Measurements from ENCODE around the gene ARL13B.
"Not testable (repeated sequence)": the region's sequence is repeated elsewhere in the genome, so short reads cannot be mapped to it uniquely, and the experiment has no call there.

Gene ARL13B

DNA sequence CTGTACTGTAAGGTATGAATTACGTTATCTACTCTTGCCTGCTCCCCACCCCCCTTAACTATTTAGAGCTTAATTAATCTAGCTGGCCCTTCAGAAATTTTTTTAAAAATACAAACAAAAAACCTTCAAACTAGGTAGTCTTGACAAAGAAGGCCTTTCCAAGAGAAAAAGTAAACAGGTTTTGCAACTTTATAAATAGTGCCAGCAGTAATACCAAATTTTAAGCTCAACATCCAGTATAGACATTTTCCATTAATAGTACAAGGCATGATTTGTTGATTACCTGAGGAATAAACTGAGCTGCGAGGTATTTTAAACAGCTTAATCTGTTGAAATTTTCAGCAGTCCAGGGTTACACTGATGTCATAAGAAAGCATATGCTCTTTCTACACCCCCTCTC is 28.3 kb downstream of the ARL13B start:
- TF ChIP-seq JUND (IDR thresholded peaks at IDR 0.05; ENCODE audit: low read depth): no peak
- DNase-seq (ENCODE audit: low read depth in 1 of 2, low spot score in 1 of 2): no peak
- in situ Hi-C loops (cut with HindIII; ENCODE audit: low pct_unique_long_range_greater_than_20kb, low sequenced_read_pairs): no loop called here

DNA sequence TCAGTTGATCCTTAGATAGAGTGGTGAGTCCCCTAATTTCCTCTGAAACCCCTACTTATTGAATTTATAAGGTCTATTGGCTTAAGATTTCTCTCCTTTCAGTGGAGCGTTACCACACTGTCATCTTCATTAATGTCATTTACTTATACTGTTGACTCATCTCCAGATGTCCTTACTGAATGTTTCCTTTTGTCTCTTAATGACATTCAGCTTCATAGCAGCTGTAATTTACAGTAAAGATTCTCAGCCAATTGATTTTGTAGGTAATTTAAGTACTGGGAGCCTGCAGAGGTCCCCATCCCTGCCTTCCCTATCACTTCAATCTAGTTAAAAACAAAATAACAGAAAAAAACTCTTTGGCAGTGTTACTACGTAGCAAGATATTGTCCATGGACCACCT is 29.7 kb downstream of the ARL13B start:
- TF ChIP-seq JUND (IDR thresholded peaks at IDR 0.05; ENCODE audit: low read depth): no peak
- in situ Hi-C loops (cut with HindIII; ENCODE audit: low pct_unique_long_range_greater_than_20kb, low sequenced_read_pairs): no loop called here
- DNase-seq (ENCODE audit: low read depth in 1 of 2, low spot score in 1 of 2): no peak

DNA sequence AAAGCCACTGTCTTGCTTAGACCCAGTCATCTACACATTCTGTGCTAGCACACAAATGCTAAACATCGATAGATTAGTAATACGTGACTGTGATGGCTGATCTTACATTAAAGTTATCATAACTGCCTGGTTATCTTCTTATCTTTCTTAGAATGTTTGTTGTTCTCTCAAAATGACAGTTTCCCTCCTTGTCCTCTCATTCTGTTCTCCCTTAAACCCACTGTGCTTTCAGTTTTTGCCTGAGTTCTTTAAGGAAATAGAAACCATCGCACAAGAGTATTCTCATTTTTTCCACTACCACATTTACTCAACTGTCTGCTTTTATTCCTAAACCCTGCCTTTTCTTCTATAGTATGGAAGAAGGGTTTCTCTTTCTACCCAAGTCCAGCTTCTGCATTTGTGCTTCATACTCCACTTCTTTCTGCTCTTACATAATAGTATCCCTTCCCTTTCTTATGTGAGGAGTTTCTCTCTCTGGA is 31.3 kb downstream of the ARL13B start:
- in situ Hi-C loops (cut with HindIII; ENCODE audit: low pct_unique_long_range_greater_than_20kb, low sequenced_read_pairs): no loop called here
- no peak for DNase-seq (ENCODE audit: low read depth in 1 of 2, low spot score in 1 of 2)
- no peak for TF ChIP-seq JUND (IDR thresholded peaks at IDR 0.05; ENCODE audit: low read depth)

DNA sequence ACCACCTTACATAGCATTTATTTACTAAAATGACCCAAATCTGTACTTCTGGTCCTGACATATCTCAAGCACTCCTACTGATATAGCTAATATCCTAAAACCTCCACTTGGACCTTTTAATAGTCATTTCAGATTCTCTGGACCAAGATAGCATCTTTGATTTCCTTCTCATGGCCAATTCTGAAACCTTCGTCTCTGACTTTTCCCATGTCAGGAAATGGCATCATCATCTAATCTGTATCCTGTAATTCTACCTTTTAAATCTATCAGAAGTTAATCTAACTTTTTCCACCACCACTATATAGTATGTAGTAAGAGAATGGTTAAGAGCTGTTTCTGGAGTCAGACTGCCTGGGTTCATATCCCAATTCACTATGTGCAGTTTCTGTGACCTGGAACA is 32.2 kb downstream of the ARL13B start:
- no peak for DNase-seq (ENCODE audit: low read depth in 1 of 2, low spot score in 1 of 2)
- no peak for TF ChIP-seq JUND (IDR thresholded peaks at IDR 0.05; ENCODE audit: low read depth)
- in situ Hi-C loops (cut with HindIII; ENCODE audit: low pct_unique_long_range_greater_than_20kb, low sequenced_read_pairs): no loop called here

DNA sequence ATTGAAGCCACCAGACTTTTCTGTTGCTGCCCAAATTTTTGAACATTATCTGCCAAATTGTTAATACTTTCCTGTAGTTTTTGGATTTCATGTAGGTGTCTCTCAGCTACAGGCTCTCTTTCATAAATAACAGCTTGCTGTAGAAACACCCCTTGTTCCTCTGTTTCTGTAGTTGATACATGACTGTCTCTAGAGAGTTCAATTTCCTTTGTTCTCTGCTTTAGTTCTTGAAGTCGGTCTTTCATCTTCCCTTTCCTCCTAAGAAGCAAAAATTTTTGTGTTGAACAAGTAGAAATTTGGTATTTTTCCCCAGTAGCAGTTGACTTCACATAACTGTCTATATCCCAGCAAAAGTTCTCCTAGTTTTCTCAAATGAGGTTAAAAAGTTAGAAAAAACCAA is 35.1 kb downstream of the ARL13B start:
- no peak for TF ChIP-seq JUND (IDR thresholded peaks at IDR 0.05; ENCODE audit: low read depth)
- in situ Hi-C loops (cut with HindIII; ENCODE audit: low pct_unique_long_range_greater_than_20kb, low sequenced_read_pairs): no loop called here
- DNase-seq (ENCODE audit: low read depth in 1 of 2, low spot score in 1 of 2): no peak

DNA sequence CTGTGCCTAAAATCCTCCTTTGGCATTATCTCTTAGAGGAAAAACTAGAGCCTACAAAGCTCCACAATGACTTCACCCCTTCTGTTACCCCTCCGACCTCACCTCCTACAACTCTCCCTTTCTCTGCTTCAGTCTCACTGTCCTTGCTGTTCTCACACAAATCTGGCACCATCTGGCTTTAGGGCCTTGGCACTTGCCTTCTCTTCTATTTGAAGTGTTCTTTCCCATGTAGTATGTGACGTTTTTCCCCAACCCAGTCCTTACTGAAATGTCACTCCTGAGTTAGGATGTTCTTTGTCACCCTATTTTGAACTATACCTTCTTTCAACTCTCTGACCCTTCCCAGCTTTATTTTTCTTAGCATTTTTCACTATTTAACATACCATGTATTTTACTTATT is 39.7 kb downstream of the ARL13B start:
- DNase-seq (ENCODE audit: low read depth in 1 of 2, low spot score in 1 of 2): no peak
- no peak for TF ChIP-seq JUND (IDR thresholded peaks at IDR 0.05; ENCODE audit: low read depth)
- in situ Hi-C loops (cut with HindIII; ENCODE audit: low pct_unique_long_range_greater_than_20kb, low sequenced_read_pairs): no loop called here

DNA sequence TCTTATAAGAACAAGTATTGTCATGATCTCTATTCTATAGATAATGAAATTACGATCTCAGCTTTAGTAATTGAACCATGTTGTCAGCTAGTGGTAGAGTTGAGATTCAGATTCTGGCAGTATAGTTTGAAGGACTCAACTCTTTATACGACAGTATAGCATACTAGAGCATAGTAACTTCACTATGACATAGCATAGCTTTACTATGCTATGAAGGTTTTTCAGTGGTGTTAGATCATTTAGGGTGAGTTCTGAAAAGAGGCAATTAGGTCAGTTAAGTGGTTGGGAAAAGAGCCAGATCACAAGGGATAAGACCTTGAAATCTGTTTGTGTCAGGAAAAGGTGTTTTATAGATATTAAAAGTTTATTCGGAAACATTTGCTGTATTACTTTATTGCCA is 40.3 kb downstream of the ARL13B start:
- in situ Hi-C loops (cut with HindIII; ENCODE audit: low pct_unique_long_range_greater_than_20kb, low sequenced_read_pairs): no loop called here
- TF ChIP-seq JUND (IDR thresholded peaks at IDR 0.05; ENCODE audit: low read depth): no peak
- no peak for DNase-seq (ENCODE audit: low read depth in 1 of 2, low spot score in 1 of 2)

DNA sequence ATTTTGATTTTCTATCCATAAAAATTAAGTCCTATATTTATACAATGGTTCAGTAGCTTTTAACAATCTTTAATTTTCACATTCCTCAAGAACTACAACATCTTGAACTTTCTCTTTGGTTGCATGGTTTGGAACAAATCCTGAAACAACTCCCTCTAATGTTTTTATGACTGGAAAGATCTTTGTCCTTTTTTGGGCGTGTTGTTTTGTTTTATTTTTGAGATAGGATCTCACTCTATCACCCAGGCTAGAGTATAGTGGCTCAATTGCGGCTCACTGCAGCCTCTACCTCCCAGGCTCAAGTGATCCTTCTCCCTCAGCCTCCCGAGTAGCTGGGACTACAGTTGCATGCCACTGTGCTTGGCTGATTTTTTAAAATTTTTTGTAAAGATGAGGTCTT is 44.4 kb downstream of the ARL13B start:
- DNase-seq (ENCODE audit: low read depth in 1 of 2, low spot score in 1 of 2): no peak
- in situ Hi-C loops (cut with HindIII; ENCODE audit: low pct_unique_long_range_greater_than_20kb, low sequenced_read_pairs): no loop called here
- TF ChIP-seq JUND (IDR thresholded peaks at IDR 0.05; ENCODE audit: low read depth): no peak

DNA sequence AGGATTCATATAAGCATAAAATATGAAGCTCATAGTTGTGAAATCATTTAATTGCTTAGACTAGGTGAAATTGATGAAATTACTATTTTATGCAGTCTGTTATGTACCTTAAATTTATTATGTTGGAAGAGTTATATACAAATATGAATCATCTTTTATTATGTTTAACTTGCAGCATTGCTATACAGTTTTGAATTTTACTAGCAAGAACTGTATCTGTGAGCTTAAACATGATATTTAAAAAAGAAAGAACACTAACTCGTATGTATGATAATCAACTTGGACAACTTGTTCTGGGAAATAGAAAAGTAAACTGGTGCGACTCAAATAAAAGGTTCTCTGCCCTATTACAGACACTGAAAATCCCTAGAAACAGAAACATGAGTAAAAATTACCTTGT is 46.7 kb downstream of the ARL13B start:
- no peak for DNase-seq (ENCODE audit: low read depth in 1 of 2, low spot score in 1 of 2)
- no peak for TF ChIP-seq JUND (IDR thresholded peaks at IDR 0.05; ENCODE audit: low read depth)
- in situ Hi-C loops (cut with HindIII; ENCODE audit: low pct_unique_long_range_greater_than_20kb, low sequenced_read_pairs): no loop called here

DNA sequence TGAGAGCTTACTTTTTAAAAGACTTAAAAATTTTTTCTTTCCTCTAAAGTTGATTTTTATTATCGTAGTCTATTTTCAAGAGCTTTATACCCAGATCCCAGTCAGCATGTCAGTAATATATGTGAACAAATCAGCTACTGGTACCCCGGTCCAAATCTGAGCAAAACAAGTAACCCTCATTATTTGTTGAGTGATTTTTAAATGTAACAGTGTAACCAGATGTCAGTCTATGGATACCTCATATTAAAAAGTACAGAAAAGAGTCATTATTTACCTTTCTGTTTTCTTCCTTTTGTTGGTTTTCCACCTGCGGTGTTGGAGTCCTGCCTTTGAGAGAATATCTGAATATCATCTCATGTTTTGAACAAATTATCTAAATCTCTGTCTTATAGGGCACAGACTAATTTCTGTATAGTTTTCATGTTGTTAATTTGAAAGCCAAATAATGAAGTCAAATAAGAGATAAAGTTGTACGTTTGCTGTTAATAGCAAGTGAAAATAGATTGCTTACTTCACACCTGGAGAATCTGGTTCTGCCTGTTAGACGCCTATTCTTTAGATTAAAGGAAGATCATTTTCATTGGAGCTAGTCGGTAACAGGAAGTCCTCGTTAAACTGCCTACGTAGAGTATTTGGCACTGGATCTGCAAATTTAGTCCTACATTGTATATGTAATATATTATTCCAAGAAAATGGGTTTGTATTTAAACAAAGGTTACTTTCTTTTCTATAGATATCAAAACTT is 48.3 kb downstream of the ARL13B start, which contains the start of gene STX19:
STX19 (minus strand) TSS at position 505 of the 745 bp plus-strand sequence. CDS start 13,328 bp downstream, outside the sequence.
- in situ Hi-C loops (cut with HindIII; ENCODE audit: low pct_unique_long_range_greater_than_20kb, low sequenced_read_pairs): no loop called here
- peak; percentile 68; the same call in 1 of the 2 replicates for TF ChIP-seq JUND (IDR thresholded peaks at IDR 0.05; ENCODE audit: low read depth)
- DNase-seq (ENCODE audit: low read depth in 1 of 2, low spot score in 1 of 2): peak; percentile 55 to 89

DNA sequence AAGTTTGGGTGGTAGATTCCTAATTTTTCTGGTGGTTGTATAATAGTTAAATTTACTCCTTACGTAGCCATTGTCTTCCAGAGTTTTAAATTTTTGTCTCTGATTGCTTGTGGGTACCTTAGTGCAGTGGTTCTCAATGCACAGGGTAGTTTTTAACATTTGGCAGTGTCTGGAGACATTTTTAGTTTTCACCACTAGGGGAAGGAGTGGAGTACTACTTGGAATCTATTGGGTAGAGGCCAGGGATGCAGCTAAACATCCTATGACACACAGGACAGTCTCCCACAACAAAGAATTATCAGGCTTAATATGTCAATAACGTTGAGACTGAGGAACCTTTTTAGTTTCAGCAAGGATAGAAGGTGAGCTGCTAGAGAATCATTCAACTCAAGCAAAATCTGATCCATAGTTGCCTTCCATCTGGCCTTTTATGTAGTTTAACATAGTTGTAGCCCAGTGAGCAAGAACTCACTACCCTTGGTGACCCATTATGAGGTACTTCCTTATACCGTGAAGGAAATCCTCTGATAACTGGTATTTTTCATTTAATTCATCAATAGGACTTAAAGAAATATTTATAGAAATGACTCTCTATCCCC is 57.1 kb downstream of the ARL13B start:
- DNase-seq (ENCODE audit: low read depth in 1 of 2, low spot score in 1 of 2): peak; percentile 4 to 66
- TF ChIP-seq JUND (IDR thresholded peaks at IDR 0.05; ENCODE audit: low read depth): no peak
- in situ Hi-C loops (cut with HindIII; ENCODE audit: low pct_unique_long_range_greater_than_20kb, low sequenced_read_pairs): no loop called here

DNA sequence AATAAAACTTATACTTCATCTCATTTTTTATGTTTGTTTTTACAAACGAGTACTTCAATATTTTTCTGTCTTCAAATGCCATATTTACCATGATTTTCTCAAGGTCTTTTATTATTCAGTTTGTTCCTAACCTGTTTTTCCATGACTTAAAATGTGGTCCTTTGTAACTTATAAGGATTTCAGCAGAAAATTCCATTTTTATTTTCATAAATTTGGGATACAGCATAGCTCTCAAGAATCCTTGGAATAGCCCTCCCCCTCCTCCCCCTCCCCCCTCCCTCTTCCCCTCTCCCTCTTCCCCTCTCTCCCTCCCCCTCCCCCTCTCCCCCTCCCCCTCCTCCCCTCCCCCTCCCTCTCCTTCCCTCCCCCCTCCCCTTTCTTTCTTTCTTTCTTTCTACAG is 63.3 kb downstream of the ARL13B start:
- DNase-seq (ENCODE audit: low read depth in 1 of 2, low spot score in 1 of 2): no peak
- in situ Hi-C loops (cut with HindIII; ENCODE audit: low pct_unique_long_range_greater_than_20kb, low sequenced_read_pairs): no loop called here
- no peak for TF ChIP-seq JUND (IDR thresholded peaks at IDR 0.05; ENCODE audit: low read depth)

DNA sequence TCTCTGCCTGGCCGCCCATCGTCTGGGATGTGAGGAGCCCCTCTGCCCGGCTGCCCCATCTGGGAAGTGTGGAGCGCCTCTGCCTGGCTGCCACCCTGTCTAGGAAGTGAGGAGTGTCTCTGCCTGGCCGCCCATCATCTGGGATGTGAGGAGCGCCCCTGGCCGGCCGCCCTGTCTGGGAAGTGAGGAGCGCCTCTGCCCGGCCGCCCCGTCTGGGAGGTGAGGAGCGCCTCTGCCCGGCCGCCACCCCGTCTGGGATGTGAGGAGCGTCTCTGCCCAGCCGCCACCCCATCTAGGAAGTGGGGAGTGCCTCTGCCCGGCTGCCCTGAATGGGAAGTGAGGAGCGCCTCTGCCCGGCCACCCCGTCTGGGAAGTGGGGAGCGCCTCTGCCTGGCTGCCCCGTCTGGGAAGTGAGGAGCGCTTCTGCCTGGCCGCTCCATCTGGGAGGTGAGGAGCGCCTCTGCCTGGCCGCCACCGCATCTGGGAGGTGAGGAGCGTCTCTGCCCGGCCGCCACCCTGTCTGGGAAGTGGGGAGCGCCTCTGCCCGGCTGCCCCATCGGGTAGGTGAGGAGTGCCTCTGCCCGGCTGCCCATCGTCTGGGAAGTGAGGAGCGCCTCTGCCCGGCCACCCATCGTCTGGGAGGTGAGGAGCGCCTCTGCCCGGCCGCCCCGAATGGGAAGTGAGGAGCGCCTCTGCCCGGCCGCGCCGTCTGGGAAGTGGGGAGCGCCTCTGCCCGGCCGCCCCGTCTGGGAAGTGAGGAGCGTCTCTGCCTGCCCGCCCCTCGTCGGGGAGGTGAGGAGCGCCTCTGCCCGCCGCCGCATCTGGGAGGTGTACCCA is 64.4 kb downstream of the ARL13B start:
- DNase-seq (ENCODE audit: low read depth in 1 of 2, low spot score in 1 of 2); in situ Hi-C loops (cut with HindIII; ENCODE audit: low pct_unique_long_range_greater_than_20kb, low sequenced_read_pairs): not testable (repeated sequence)
